ENCODE measurements around the gene NFIA.

The NFIA gene

GRCh38 chr1:61289232-61290098 lies 207.1 kb downstream of the NFIA start:
- no peak for DNase-seq (ENCODE audit: low read depth in 2 of 2, low spot score in 1 of 2)

GRCh38 chr1:61290525-61290924 lies 208.2 kb downstream of the NFIA start:
- DNase-seq (ENCODE audit: low read depth in 2 of 2, low spot score in 1 of 2) = no peak

- DNase-seq (ENCODE audit: low read depth in 2 of 2, low spot score in 1 of 2) = no peak
Observed at GRCh38 chr1:61293197-61293596, 210.8 kb downstream of the NFIA start.

GRCh38 chr1:61293986-61294504 lies 211.7 kb downstream of the NFIA start:
- no peak for DNase-seq (ENCODE audit: low read depth in 2 of 2, low spot score in 1 of 2)

GRCh38 chr1:61294930-61295329 lies 212.6 kb downstream of the NFIA start:
- no peak for DNase-seq (ENCODE audit: low read depth in 2 of 2, low spot score in 1 of 2)

GRCh38 chr1:61295818-61296537 lies 213.6 kb downstream of the NFIA start:
- DNase-seq (ENCODE audit: low read depth in 2 of 2, low spot score in 1 of 2) = no peak

GRCh38 chr1:61297887-61298286 lies 215.5 kb downstream of the NFIA start:
- no peak for DNase-seq (ENCODE audit: low read depth in 2 of 2, low spot score in 1 of 2)

- DNase-seq (ENCODE audit: low read depth in 2 of 2, low spot score in 1 of 2) = no peak
Observed at GRCh38 chr1:61299463-61299862, 217.1 kb downstream of the NFIA start.

- no peak for DNase-seq (ENCODE audit: low read depth in 2 of 2, low spot score in 1 of 2)
Observed at GRCh38 chr1:61300899-61301298, 218.5 kb downstream of the NFIA start.

- no peak for DNase-seq (ENCODE audit: low read depth in 2 of 2, low spot score in 1 of 2)
Observed at GRCh38 chr1:61301824-61302657, 219.7 kb downstream of the NFIA start.

GRCh38 chr1:61307422-61308142 lies 225.2 kb downstream of the NFIA start:
- no peak for DNase-seq (ENCODE audit: low read depth in 2 of 2, low spot score in 1 of 2)

GRCh38 chr1:61310057-61310456 lies 227.7 kb downstream of the NFIA start:
- no peak for DNase-seq (ENCODE audit: low read depth in 2 of 2, low spot score in 1 of 2)

- no peak for DNase-seq (ENCODE audit: low read depth in 2 of 2, low spot score in 1 of 2)
Observed at GRCh38 chr1:61310538-61310937, 228.2 kb downstream of the NFIA start.

GRCh38 chr1:61313906-61314422 lies 231.6 kb downstream of the NFIA start:
- no peak for DNase-seq (ENCODE audit: low read depth in 2 of 2, low spot score in 1 of 2)

- DNase-seq (ENCODE audit: low read depth in 2 of 2, low spot score in 1 of 2) = no peak
Observed at GRCh38 chr1:61315011-61315410, 232.7 kb downstream of the NFIA start.

GRCh38 chr1:61316493-61316892 lies 234.1 kb downstream of the NFIA start:
- DNase-seq (ENCODE audit: low read depth in 2 of 2, low spot score in 1 of 2) = no peak

GRCh38 chr1:61318319-61319125 lies 236.2 kb downstream of the NFIA start:
- no peak for DNase-seq (ENCODE audit: low read depth in 2 of 2, low spot score in 1 of 2)

- no peak for DNase-seq (ENCODE audit: low read depth in 2 of 2, low spot score in 1 of 2)
Observed at GRCh38 chr1:61320575-61320974, 238.2 kb downstream of the NFIA start.

- no peak for DNase-seq (ENCODE audit: low read depth in 2 of 2, low spot score in 1 of 2)
Observed at GRCh38 chr1:61322008-61322744, 239.8 kb downstream of the NFIA start.

All from stimulated activated CD8-positive, alpha-beta memory T cell treated with anti-CD3 and anti-CD28 coated beads, Interleukin-4, amount 100 ng/mL, for 1 hour (primary cell).